Chondrocyte (in vitro differentiated cells): Measurements from ENCODE around the gene ADGRL3. TPM values are rescaled to one million over a fixed set of nuclear protein-coding genes. Genes with fewer than 3 reads are reported as not detected.

ENCODE experiments used
- DNase-seq: peaks from one replicate; pipeline ENCODE4 v3.0.0; 2021; ENCODE audit warnings: mixed read lengths, low spot score
- H3K27ac Mint-ChIP-seq: one replicate; pipeline ENCODE4 v1.8.0; 2021; ENCODE audit warnings: mild to moderate bottlenecking, moderate library complexity, mixed read lengths; ENCODE audit not compliant: unreplicated experiment
- H3K27me3 Mint-ChIP-seq: 2 replicates; pipeline ENCODE4 v1.8.0; 2021; ENCODE audit warnings: low read depth, mixed read lengths
- H3K36me3 Mint-ChIP-seq: 2 replicates; pipeline ENCODE4 v1.8.0; 2021; ENCODE audit warnings: low read depth, mixed read lengths
- H3K4me1 Mint-ChIP-seq: 2 replicates; pipeline ENCODE4 v1.8.0; 2021; ENCODE audit warnings: low read depth, mild to moderate bottlenecking, mixed read lengths
- H3K4me3 Mint-ChIP-seq: one replicate; pipeline ENCODE4 v1.8.0; 2021; ENCODE audit warnings: mild to moderate bottlenecking, moderate library complexity, mixed read lengths; ENCODE audit not compliant: unreplicated experiment
- H3K9me3 Mint-ChIP-seq: 2 replicates; pipeline ENCODE4 v1.8.0; 2021; ENCODE audit warnings: low read depth, mixed read lengths
- CTCF ChIP-seq: fragments of 200-600 bp; sonication (generic); IDR thresholded peaks from 2 replicates; pipeline ENCODE4 v1.5.0; 2021; ENCODE audit warnings: antibody characterized with exemption, mild to moderate bottlenecking, moderate library complexity
- total RNA-seq: library from RNA; stranded (reverse); gene quantifications from 3 replicates; pipeline ENCODE4 v1.2.1, GENCODE V29; 2021

The ADGRL3 gene
- total RNA-seq, 1 donor from 2014 or later, result 11.6 TPM

- Mint-ChIP-seq H3K36me3 (peaks cover 1% of the 10 kb centered on the region), H3K4me3 (peak overlapping the region; percentile 100), H3K27me3 (peaks cover 12% of the 10 kb centered on the region), H3K9me3 (no peaks in the 10 kb centered on the region), H3K4me1 (peaks cover 35% of the 10 kb centered on the region), H3K27ac (peak overlapping the region; percentile 41)
- no peak for TF ChIP-seq CTCF
- no peak for DNase-seq
Observed at GRCh38 chr4:61199873-61200186, 296 bp upstream of the ADGRL3 start.

GRCh38 chr4:61200916-61201526 is 895 bp downstream of the ADGRL3 start:
- peak overlapping the region; percentile 100 for H3K4me3 Mint-ChIP-seq
- no peak for TF ChIP-seq CTCF
- peaks cover 35% of the 10 kb centered on the region for H3K4me1 Mint-ChIP-seq
- H3K9me3 Mint-ChIP-seq, result no peaks in the 10 kb centered on the region
- no peak for DNase-seq
- peaks cover 1% of the 10 kb centered on the region for H3K36me3 Mint-ChIP-seq
- peak overlapping the region; percentile 81 for H3K27ac Mint-ChIP-seq
- H3K27me3 Mint-ChIP-seq, result peaks cover 13% of the 10 kb centered on the region

- peaks cover 1% of the 10 kb centered on the region for H3K36me3 Mint-ChIP-seq
- peak overlapping the region; percentile 100 for H3K4me3 Mint-ChIP-seq
- H3K4me1 Mint-ChIP-seq, result peaks cover 35% of the 10 kb centered on the region
- peaks cover 13% of the 10 kb centered on the region for H3K27me3 Mint-ChIP-seq
- TF ChIP-seq CTCF, result no peak
- no peaks in the 10 kb centered on the region for H3K9me3 Mint-ChIP-seq
- DNase-seq, result no peak
- H3K27ac Mint-ChIP-seq, result peak overlapping the region; percentile 27
Observed at GRCh38 chr4:61201561-61201960, 1.4 kb downstream of the ADGRL3 start.

GRCh38 chr4:61201961-61202637 is 2.0 kb downstream of the ADGRL3 start:
- Mint-ChIP-seq H3K4me3 (peak overlapping the region; percentile 100), H3K9me3 (no peaks in the 10 kb centered on the region), H3K27ac (peak overlapping the region; percentile 27), H3K27me3 (peaks cover 13% of the 10 kb centered on the region), H3K36me3 (peaks cover 1% of the 10 kb centered on the region), H3K4me1 (peaks cover 35% of the 10 kb centered on the region)
- DNase-seq, result peak; percentile 90
- TF ChIP-seq CTCF, result peak; percentile 51

GRCh38 chr4:61202638-61203435 is 2.7 kb downstream of the ADGRL3 start:
- peaks cover 1% of the 10 kb centered on the region for H3K36me3 Mint-ChIP-seq
- H3K4me1 Mint-ChIP-seq, result peaks cover 35% of the 10 kb centered on the region
- DNase-seq, result no peak
- no peaks in the 10 kb centered on the region for H3K9me3 Mint-ChIP-seq
- H3K27ac Mint-ChIP-seq, result peak overlapping the region; percentile 8
- TF ChIP-seq CTCF, result no peak
- peaks cover 13% of the 10 kb centered on the region for H3K27me3 Mint-ChIP-seq
- peak overlapping the region; percentile 100 for H3K4me3 Mint-ChIP-seq
